Upper lobe of left lung (tissue), 6 donors: Measurements from ENCODE around the gene THAP2. TPM values are rescaled to one million over a fixed set of nuclear protein-coding genes. Genes with fewer than 3 reads are reported as not detected.

Source experiments
- ATAC-seq, 2 donors: fragments of 200-7000 bp; cut with Tn5 transposase; one replicate each; pipeline ENCODE4 v1.9.1; 2022; ENCODE audit warnings: mild to moderate bottlenecking in 2 of 2, moderate library complexity in 2 of 2; ENCODE audit not compliant: low FRiP score in 2 of 2
- DNase-seq, 2 donors: peaks; one replicate each; pipeline ENCODE4 v3.0.0-alpha.2; 2019 to 2020
- H3K27ac ChIP-seq, 4 donors: fragments of 200-600 bp; sonication (generic); one replicate each; pipeline ENCODE4 v1.5.1; 2016 to 2019
- H3K27me3 ChIP-seq, 4 donors: fragments of 200-600 bp; sonication (generic); one replicate each; pipeline ENCODE4 v1.5.1; 2017 to 2019
- H3K36me3 ChIP-seq, 4 donors: fragments of 200-600 bp; sonication (generic); one replicate each; pipeline ENCODE4 v1.5.1; 2016 to 2019
- H3K4me1 ChIP-seq, 4 donors: fragments of 200-600 bp; sonication (generic); one replicate each; pipeline ENCODE4 v1.5.1; 2018 to 2019
- H3K4me3 ChIP-seq, 4 donors: fragments of 200-600 bp; sonication (generic); one replicate each; pipeline ENCODE4 v1.5.1; 2017 to 2019; ENCODE audit warnings: mild to moderate bottlenecking in 2 of 4, moderate library complexity in 1 of 4
- H3K9me3 ChIP-seq, 4 donors: fragments of 200-600 bp; sonication (generic); one replicate each; pipeline ENCODE4 v1.5.1; 2018 to 2019
- CTCF ChIP-seq, 6 experiments: fragments of 450-650 bp in 4 of 6; fragments of 200-600 bp in 2 of 6; sonication (generic) in 2 of 6; IDR thresholded peaks; one replicate each; pipeline ENCODE4 v1.5.1; 2016 to 2019; ENCODE audit warnings: antibody characterized with exemption in 6 of 6
- EP300 ChIP-seq, 4 donors: sonication (generic); formaldehyde crosslinking; IDR thresholded peaks; one replicate each; pipeline ENCODE4 v1.5.1; 2017; ENCODE audit warnings: antibody characterized with exemption in 4 of 4, control low read depth in 2 of 4
- POLR2A ChIP-seq, 4 donors: fragments of 450-650 bp; IDR thresholded peaks; one replicate each; pipeline ENCODE4 v1.5.1; 2016 to 2017; ENCODE audit warnings: antibody characterized with exemption in 4 of 4, mild to moderate bottlenecking in 2 of 4
- POLR2AphosphoS5 ChIP-seq, 2 donors: sonication (generic); formaldehyde crosslinking; IDR thresholded peaks; one replicate each; pipeline ENCODE4 v1.5.1; 2017; ENCODE audit warnings: antibody characterized with exemption in 2 of 2
- WGBS, 2 donors: methylation state at CpG; one replicate each; pipeline ENCODE4 v1.1.5; 2017 to 2018; 5-methylcytosine and 5-hydroxymethylcytosine counted together
- total RNA-seq, 6 donors: library from RNA; depleted of rRNA in 4 of 6; stranded (reverse); fragments of >200 nt in 4 of 6; gene quantifications; one replicate each; pipeline versions ENCODE4 v1.1.0 to v1.2.1, GENCODE V29; 2016 to 2021
- donor health status: DM: no; HTN: no; CAD: no; lungs with moderate emphysema.
- donor health status: DM: no; HTN: yes; CAD: no; lungs with severe emphysema.

Gene THAP2
- total RNA-seq, 6 donors from 2014 or later = 2.1 to 5.0 (median 3.6) TPM

DNA sequence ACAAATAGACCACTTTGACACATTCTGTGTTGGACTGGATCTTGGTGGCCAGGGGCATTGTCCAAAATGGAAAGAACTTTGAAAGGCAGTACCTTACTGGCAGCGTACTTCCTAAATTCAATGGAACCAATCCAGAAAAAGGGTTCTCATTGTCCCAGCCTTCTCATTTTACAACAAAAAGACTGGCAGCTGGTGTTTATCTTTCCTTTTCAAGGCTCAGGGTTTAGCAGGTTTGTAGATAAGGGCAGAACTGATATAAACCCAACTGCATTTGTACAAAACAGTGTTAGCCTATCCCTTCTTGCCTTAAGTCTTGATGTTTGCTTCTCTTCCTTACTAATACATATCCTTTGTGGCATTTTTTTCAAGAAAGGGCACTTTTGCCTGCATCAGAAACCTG, 7.7 kb downstream of the THAP2 start:
- TF ChIP-seq EP300 (IDR thresholded peaks at IDR 0.05) = no peak
- TF ChIP-seq POLR2AphosphoS5 (IDR thresholded peaks at IDR 0.05) = no peak
- TF ChIP-seq CTCF (IDR thresholded peaks at IDR 0.05) = no peak
- no peak for TF ChIP-seq POLR2A (IDR thresholded peaks at IDR 0.05)
- DNase-seq = no peak
- no peaks in the 10 kb centered on the region for H3K9me3 ChIP-seq
- 64 to 75% methylated on average over 1 of the region's 1 CpG for WGBS, 2 donors
- peaks cover 0 to 3% (median 0%) of the 10 kb centered on the region in 4 donors for H3K36me3 ChIP-seq
- H3K27ac ChIP-seq = no peak overlapping the region
- no peak for ATAC-seq
- H3K27me3 ChIP-seq = no peaks in the 10 kb centered on the region
- no peaks in the 10 kb centered on the region for H3K4me1 ChIP-seq
- no peak overlapping the region for H3K4me3 ChIP-seq

- ATAC-seq (no peak), DNase-seq (no peak)
- no peak for TF ChIP-seq CTCF (IDR thresholded peaks at IDR 0.05)
- no peak for TF ChIP-seq POLR2AphosphoS5 (IDR thresholded peaks at IDR 0.05)
- no peak for TF ChIP-seq POLR2A (IDR thresholded peaks at IDR 0.05)
- TF ChIP-seq EP300 (IDR thresholded peaks at IDR 0.05) = no peak
- Histone ChIP-seq H3K27ac (no peak overlapping the region), H3K4me3 (no peak overlapping the region), H3K4me1 (peaks cover 8 to 18% (median 11%) of the 10 kb centered on the region in 4 donors), H3K36me3 (no peaks in the 10 kb centered on the region), H3K27me3 (no peaks in the 10 kb centered on the region), H3K9me3 (no peaks in the 10 kb centered on the region)
- 90 to 100% methylated on average over 1 of the region's 1 CpG for WGBS, 2 donors
Observed at GRCh38 chr12:71682466-71682865, 18.4 kb downstream of the THAP2 start.

DNA sequence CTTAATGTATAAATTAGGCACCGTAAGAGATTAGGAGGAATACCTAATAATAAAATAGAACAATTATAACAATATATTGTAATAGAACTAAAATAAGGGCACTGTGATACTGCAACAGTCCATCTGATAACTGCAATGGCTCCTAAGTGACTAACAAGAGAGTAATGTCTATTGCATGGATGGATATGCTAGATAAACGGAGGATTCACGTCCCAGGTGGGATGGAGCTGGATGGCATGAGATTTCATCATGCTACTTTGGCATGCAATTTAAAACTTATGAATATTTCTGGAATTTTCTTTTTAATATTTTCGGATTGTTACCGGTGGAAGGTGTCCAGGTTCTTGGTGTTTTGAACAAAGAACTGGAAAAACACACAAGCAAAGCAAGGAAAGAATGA, 19.5 kb downstream of the THAP2 start:
- no peak for TF ChIP-seq EP300 (IDR thresholded peaks at IDR 0.05)
- TF ChIP-seq POLR2A (IDR thresholded peaks at IDR 0.05) = no peak
- TF ChIP-seq POLR2AphosphoS5 (IDR thresholded peaks at IDR 0.05) = no peak
- no peak for TF ChIP-seq CTCF (IDR thresholded peaks at IDR 0.05)
- no peak for ATAC-seq
- 93 to 94% methylated on average over 5 of the region's 5 CpGs for whole genome bisulfite sequencing, 2 donors

DNA sequence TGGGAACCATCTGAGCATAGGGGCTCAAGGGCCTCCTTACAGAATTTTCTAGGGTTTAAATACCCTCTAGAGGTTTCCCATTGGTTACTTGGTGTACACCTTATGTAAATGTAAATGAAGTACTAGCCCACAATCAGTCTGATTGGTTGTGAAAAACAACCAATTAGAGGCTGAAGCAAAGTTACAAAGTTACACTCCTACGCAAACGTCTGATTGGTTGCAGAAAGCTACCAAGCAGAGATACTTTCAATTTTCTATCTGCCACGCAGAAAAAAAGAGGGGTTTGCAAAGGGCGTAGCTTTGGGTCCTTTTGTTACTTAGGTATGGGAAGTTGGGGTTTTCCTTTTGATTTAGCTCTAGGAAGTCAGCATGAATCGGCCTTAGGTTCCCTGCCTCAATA, 20.0 kb downstream of the THAP2 start:
- H3K27ac ChIP-seq = no peak overlapping the region
- DNase-seq = no peak
- no peaks in the 10 kb centered on the region for H3K27me3 ChIP-seq
- no peak for ATAC-seq
- peak overlapping the region in 1 of 4 donors; percentile 9 for H3K4me3 ChIP-seq
- H3K36me3 ChIP-seq = no peaks in the 10 kb centered on the region
- no peaks in the 10 kb centered on the region for H3K9me3 ChIP-seq
- H3K4me1 ChIP-seq = peaks cover 8 to 33% (median 22%) of the 10 kb centered on the region in 4 donors
- 50 to 51% methylated on average over 5 of the region's 5 CpGs for WGBS, 2 donors
- TF ChIP-seq POLR2AphosphoS5 (IDR thresholded peaks at IDR 0.05) (no peak), CTCF (IDR thresholded peaks at IDR 0.05) (no peak), EP300 (IDR thresholded peaks at IDR 0.05) (no peak), POLR2A (IDR thresholded peaks at IDR 0.05) (no peak)

More for the DNA sequence above, 19.5 kb downstream of the THAP2 start:
- Histone ChIP-seq H3K9me3 (no peaks in the 10 kb centered on the region), H3K4me3 (no peak overlapping the region), H3K36me3 (no peaks in the 10 kb centered on the region), H3K27me3 (no peaks in the 10 kb centered on the region), H3K4me1 (peaks cover 8 to 30% (median 21%) of the 10 kb centered on the region in 4 donors), H3K27ac (no peak overlapping the region)
- no peak for DNase-seq

DNA sequence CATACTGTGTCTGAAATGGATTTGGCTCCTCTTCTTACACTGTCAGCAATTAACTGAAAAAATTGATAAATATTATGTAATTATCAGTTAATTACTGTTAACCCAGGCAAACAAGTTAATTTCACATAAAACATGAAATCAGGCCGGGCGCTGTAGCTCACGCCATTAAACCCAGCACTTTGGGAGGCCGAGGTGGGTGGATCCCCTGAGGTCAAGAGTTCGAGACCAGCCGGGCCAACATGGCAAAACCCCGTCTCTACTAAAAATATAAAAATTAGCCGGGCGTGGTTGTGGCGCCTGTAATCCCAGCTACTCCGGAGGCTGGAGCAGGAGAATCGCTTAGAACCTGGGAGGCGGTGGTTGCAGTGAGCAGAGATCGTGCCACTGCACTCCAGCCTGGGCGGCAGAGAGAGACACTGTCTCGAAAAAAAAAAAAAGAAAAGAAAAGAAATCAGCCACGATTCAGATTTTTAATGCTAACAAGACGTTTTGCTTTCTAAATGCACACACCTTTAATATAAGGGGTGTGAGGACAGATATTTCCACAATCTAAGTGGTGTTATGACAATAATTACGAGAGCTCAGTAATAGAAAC, 21.3 kb downstream of the THAP2 start:
- H3K4me1 ChIP-seq = peaks cover 8 to 35% (median 22%) of the 10 kb centered on the region in 4 donors
- 31 to 41% methylated on average over 19 of the region's 19 CpGs for WGBS, 2 donors
- ATAC-seq (no peak), DNase-seq (no peak)
- H3K27ac ChIP-seq = peak overlapping the region; percentile 83 to 94 (median 88)
- no peaks in the 10 kb centered on the region for H3K27me3 ChIP-seq
- H3K4me3 ChIP-seq = peak overlapping the region; percentile 67 to 87 (median 74)
- H3K36me3 ChIP-seq = no peaks in the 10 kb centered on the region
- no peaks in the 10 kb centered on the region for H3K9me3 ChIP-seq
- no peak for TF ChIP-seq POLR2AphosphoS5 (IDR thresholded peaks at IDR 0.05)
- TF ChIP-seq EP300 (IDR thresholded peaks at IDR 0.05) = no peak
- no peak for TF ChIP-seq CTCF (IDR thresholded peaks at IDR 0.05)
- TF ChIP-seq POLR2A (IDR thresholded peaks at IDR 0.05) = no peak
